ENCODE results near the gene PRUNE2.

- TF ChIP-seq CTCF (IDR thresholded peaks at IDR 0.05), result no peak
- no peak for TF ChIP-seq POLR2A (IDR thresholded peaks at IDR 0.05)
Measured at GRCh38 chr9:76758476-76758875, 147.4 kb downstream of the PRUNE2 start.

Measured in Peyer's patch (tissue), 4 donors.